T-helper 1 cell (primary cell): ENCODE measurements around the gene DSCAM.
"Not testable (repeated sequence)": the region's sequence is repeated elsewhere in the genome, so short reads cannot be mapped to it uniquely, and the experiment has no call there.

Source experiments
- DNase-seq, 5 donors: peaks; one replicate each; pipeline ENCODE4 v3.0.0-alpha.2; 2012 to 2020
- total RNA-seq, 4 donors: gene quantifications; one replicate each; lab custom pipeline; 2026; lab: John Stamatoyannopoulos, UW

Gene DSCAM, protein sequence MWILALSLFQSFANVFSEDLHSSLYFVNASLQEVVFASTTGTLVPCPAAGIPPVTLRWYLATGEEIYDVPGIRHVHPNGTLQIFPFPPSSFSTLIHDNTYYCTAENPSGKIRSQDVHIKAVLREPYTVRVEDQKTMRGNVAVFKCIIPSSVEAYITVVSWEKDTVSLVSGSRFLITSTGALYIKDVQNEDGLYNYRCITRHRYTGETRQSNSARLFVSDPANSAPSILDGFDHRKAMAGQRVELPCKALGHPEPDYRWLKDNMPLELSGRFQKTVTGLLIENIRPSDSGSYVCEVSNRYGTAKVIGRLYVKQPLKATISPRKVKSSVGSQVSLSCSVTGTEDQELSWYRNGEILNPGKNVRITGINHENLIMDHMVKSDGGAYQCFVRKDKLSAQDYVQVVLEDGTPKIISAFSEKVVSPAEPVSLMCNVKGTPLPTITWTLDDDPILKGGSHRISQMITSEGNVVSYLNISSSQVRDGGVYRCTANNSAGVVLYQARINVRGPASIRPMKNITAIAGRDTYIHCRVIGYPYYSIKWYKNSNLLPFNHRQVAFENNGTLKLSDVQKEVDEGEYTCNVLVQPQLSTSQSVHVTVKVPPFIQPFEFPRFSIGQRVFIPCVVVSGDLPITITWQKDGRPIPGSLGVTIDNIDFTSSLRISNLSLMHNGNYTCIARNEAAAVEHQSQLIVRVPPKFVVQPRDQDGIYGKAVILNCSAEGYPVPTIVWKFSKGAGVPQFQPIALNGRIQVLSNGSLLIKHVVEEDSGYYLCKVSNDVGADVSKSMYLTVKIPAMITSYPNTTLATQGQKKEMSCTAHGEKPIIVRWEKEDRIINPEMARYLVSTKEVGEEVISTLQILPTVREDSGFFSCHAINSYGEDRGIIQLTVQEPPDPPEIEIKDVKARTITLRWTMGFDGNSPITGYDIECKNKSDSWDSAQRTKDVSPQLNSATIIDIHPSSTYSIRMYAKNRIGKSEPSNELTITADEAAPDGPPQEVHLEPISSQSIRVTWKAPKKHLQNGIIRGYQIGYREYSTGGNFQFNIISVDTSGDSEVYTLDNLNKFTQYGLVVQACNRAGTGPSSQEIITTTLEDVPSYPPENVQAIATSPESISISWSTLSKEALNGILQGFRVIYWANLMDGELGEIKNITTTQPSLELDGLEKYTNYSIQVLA (N-terminal part only)
- 0 reads per million in 4 donors for total RNA-seq

DNA sequence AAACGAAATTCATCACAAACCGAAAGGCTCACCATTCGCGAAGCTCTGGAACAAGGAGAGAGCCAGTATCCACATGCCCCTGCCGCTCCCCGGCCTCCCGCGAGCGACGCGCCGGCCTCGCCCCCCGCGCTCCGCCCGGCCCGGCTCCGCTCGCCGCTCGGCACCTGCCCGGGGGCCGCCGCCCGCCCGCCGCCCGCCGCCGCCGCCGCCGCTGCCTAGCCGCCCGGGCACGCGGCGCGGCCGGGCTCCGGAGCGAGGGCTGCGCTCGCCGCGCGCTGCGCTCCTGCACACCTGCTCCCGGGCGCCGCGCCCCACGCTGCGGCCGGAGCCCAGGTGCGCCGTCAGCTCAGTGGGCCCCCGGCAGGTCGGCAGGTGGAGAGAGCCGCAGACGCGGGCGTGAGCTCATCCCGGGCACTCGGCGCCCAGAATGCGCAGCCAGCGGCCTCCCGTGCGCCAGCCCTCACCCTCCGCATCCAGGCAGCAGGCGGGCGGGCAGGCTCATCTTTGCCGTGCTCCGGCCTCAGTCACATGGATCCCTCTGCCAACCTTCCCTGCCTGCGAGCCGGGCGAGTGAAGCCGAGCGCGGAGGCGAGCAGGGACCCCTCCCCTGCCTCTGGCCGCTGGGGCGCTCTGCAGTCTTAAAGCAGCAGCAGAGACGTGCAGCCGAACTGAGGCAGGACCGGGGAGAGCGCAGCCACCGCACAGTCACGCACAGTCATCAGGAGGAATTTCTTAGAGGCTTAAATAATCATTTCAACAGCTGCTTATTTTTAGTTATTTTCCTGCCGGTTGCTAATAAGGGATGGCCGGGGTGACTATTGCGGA, at the start of gene DSCAM:
DSCAM (minus strand) TSS at position 572 of the 825 bp plus-strand sequence; CDS start at position 75, 497 bp downstream.
- DNase-seq, result no peak

DNA sequence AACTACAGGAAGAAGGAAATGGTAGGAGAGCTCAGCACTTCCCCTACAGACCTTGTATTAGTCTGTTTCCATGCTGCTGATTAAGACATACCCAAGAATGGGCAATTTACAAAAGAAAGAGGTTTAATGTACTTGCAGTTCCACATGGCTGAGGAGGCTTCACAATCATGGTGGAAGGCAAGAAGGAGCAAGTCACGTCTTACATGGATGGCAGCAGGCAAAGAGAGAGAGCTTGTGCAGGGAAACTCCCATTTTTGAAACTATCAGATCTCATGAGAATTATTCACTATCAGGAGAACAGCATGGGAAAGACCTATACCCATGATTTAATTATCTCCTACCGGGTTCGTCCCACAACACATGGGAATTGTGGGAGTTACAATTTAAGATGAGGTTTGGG, 48.7 kb upstream of the DSCAM start:
- not testable (repeated sequence) for DNase-seq

DNA sequence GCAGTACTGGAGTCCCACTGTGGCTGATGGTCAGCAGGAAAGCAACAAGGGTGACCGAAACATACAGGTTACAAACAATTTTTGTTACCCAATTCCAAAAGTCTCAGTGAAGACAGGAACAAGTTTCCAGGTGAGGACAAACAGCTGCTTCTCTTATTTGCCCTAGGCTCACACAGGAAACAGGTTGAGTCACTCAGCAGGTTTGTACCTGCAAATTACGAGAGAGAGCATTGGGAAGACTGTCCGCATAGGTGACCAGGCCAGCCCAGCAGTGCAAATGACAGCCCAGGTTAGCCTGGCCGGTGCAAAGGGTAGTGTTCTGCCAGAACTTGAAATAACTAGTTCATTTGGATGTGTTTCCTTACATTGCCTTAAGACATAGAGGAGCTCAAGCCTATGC, 40.0 kb upstream of the DSCAM start:
- DNase-seq, result no peak

DNA sequence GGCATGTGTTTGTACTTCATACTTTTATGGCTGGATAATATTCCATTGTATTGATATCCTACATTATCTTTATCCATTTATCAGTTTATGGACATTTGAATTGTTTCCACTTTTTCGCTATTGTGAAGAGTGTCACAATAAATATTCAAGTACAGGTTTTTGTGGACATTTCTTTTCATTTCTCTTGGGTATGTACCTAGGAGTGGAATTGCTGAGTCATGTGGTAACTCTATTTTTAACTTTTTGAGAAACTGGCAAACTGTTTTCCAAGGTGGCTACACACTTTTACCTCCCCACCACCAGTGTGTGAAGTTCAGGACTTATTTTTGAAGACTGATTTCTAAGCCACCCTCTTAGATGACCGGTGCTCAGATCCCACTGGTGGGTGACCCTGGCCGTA, 39.0 kb upstream of the DSCAM start:
- DNase-seq, result no peak

DNA sequence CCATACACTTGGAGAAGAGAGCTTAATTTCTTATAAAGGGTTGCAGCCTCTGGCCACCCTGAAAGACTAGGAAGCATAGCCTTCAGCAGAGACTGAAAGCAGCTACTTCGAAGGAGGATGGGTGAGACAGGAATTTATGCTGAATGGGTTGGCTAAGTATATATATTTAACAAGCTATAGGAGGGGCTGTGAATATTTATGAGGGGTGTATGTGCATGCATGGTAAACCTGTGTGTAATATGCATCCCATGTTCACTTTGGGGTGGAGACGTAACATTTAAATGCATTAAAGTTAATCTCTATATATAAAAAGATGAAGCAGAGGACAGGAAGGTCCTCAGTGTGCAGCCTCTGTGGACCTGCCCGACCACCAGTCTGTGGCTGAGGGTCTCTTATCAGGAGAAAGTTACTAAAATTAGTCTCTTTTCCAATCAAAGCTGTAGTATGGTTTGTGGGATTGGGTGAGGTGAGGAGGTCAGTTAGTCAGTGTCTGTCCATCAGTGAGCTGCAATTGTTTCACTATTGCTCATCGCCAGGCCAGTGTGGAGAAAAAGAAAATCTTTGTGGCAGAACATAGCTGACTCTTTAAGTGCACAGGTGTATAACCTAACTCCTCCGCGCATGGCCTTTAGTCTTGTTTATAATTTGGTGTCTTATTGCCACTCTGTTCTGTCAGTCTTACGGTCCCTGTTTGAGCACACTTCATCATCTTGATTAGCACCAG, 35.4 kb upstream of the DSCAM start:
- DNase-seq, result no peak

DNA sequence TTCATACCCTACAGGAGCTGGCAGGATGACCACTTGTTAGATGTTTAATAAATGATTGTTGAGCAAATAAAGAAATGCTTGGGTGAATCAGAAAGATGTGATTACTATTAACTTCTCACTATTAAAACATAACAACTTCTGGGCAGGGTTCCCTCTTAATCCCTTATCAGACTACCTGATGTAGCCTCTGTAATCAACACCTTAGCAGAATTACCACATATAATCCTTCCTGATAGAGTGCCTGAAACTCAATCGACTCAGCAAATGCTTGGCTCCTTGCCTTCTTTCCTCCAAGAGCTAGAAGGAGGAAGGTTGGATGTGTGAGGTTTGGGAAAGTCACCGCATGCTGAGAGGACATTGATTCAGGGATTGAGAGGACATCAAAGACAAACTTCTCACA, 34.8 kb upstream of the DSCAM start:
- no peak for DNase-seq

DNA sequence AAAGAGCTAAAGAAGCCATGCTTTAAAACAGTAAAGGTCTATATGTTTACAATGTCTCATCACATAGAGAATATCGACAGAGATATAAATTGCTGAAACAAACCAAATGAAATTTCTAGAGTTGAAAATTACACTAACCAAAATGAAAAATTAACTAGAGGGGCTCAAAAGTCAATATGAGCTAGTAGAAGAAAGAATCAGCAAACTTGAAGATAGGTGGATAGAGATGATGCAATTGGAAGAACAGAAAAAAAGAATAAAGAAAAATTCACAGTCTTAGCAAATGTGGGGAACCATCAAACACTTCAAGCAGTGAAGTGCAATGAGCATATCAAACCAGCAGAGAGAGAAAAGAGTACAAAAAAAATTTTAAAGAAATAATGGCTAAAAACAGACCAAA, 24.1 kb upstream of the DSCAM start:
- DNase-seq, result no peak

DNA sequence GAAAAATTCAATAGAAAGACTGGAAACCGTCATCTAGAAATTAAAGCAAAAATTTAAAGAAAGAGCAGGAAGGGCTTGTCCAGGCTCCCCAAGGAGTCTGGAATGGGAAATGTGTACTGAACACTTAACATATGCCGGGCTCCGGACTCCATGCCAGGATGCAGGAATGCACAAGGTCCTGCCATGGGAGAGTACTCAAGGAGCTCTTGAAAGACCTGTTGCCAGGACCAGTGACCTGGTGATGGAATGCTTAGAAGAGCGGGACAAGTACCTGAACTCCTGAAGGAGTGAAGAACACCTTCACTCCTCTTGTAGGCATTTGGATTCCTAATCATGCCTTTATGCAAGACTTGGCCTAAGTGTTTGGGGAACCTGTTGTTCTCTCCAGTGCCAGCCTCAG, 16.9 kb upstream of the DSCAM start:
- no peak for DNase-seq

DNA sequence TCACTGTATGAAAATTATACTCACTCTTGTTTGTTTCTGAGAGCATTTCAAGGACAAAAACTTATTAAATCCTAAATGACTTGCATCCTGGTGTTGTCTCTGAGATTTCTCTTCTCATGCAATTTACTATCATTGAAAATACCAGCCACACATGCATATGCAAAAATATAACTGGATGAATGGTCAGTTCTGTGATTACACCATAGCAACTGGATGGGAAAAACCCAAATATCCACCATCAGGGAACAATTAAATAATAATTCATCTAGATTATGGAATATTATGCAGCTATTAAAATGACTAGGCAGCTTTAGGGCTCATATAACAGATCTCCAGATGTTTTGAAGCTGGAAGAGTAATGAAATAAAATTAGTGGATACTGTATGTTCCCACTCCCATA, 11.6 kb upstream of the DSCAM start:
- DNase-seq, result no peak

DNA sequence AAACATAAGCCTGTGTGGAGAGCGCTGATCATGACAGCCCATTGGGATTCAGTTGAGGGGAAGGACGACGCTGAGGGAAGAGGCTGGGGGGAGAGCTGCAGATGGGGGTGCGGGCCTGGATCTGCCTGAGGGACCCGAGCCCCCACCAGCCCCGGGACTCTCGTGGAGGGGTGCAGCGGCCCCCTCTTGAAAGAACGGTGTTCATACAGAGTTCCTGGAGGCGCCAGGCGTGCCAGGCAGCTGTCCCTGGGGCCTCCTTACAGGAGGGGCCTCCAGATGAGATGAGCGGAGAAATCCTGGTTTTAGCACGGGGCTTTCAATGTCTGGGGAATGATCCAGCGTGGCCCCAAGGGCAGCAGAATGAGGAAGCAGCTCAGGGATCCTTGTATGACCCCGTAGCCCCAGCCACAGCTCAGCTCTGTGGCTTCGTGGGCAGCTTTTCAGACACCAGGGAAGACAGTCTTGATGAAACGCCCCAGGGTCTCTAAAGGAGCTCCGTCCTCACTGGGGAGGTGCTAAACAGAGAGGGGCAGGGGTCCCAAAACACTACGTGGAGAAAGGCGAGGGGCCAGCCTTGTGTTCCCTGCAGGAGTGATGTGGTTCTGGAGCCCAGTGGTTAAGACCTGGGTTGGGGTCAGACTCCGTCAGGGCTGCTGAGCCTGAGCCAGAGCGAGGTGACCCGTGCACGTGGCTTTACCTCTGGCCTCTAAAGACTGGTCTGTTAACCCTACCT, 7.2 kb upstream of the DSCAM start:
- no peak for DNase-seq

DNA sequence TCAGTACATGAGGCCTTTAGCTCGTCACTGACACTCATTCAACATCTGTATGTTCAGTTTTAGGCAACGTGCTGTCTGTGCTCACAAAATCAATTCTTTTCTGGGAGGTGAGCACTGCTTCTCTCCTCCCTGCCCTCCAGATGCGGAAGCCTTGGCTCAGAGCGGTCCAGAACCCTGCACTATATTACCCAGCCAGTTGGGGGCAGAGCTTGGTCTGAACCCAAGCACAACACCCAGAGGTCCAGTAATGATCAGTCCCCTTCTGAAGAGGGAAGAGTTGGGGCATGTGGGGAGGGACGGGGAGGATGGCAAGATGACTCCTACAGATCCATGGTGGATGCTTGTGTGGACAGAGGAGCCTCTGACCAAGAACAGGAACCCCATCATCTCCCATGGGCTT, 5.6 kb upstream of the DSCAM start:
- no peak for DNase-seq

DNA sequence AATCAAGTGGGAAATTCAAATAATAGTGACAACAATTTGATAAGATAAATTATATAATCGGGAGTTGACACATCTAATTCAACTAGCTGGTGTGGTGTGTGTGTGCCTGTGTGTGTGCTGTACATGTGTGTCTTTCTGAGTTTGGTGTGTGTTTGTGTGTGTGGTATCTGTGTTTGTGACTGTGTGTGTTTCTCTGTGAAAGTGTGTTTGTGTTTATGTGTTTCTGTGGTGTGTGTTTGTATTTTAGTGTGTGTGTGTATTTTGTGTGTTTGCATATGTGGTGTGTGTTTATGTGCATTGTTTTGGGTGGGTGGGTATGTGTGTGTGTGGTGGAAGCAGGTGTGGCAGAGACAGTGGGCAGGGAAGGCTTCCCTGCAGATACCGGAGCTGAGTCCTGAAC, 4.8 kb upstream of the DSCAM start:
- DNase-seq, result no peak

DNA sequence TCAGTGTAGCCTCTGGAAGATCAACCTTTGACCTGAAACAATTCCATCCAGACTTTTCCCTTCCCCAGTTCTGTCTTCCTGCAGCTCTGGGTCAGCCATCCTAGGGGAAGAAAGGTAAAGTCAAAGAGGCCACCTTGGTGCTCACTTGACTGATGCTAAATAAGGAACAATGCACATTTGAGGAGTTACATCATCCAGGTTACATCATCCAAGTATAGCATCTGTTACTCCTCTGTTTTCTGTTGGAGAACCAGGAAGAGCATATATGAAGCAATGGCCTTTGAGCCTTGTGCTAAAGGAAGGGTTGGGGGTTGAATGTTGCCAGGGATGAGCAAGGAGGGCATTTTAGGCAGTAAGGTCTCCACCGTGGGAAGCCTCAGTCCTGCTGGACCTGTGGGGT, 3.1 kb upstream of the DSCAM start:
- DNase-seq, result no peak

DNA sequence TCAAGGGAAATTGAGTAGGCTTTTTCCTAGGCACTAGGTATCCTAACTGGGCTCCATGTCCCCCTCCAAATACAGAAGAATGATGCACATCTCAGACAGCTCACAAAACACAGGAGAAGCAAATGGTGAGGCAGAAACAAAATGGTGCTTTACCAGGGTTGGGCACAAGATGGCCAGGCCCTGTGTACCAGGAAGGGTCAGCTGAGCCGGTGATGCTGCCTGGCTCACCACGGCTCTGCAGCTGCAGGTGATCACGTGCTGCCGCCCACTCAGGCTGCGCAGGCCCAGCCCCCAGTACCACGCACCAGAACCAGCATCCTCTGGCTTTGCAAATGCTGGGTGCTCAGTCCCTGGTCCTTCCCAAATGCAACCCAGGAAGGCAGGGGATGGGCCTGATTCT, 993 bp upstream of the DSCAM start:
- no peak for DNase-seq

DNA sequence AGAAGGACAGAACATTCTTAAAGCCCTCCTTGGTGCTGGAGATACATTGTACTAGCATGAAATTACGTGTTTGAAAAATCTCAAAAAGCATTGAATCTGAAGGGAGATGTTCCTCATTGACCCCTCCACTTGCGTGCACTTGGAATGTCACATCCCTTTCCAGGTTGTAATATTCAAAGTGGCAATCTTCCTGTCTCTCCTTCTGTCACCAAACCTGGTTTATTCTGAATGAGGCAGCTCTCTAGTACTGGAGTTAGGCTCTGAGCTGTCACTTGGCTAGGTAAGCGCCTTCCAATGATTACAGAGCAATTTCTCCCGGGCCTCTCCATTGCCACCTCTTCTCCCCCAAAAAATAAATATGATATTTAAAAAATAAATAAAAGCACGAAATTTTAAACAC, 855 bp downstream of the DSCAM start:
- DNase-seq, result no peak

DNA sequence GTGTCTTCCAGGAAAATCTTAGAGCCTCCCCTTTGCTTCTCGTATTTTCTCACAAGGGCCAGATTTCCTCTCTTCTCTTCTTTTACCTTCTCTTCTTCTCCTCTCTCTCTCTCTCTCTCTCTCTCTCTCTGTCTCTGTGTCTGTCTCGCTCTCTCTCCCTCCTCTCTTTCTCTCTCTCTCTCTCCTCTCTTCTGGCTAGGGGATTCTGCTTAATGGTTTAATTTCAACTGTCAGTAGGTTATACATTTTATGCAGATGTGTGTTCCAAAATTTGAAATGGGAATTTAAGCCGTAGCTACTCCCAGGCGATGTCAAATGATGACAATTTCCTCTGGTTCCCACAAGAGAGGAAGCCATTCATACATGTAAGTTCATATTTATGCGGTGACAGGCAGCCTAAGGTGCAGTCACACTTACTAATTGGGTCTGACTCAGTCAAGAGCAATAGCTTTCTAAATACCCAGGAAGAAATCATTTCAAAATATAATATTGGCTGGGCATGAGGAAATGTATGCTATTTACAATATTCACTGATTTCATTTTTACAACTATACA, 1.4 kb downstream of the DSCAM start:
- DNase-seq, result no peak

DNA sequence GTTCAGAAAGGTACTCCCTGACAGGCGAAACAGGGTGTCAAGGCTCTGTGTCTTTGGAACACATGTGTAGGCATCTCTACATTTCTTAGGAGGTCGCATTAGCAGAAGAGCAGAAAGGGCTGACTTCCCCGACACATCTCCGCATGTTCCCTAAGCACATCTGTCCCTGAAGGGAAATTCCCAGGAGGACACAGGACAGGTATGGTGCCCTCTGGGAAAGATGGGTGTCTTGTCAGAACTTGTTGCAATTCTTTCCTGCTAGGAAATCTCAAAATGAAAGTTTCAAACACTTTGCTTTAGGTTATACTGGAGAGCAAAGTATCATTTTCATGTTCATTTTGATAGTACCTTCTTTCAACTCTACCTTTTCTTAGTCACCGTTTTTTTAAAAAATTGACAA, 2.0 kb downstream of the DSCAM start:
- DNase-seq, result no peak

DNA sequence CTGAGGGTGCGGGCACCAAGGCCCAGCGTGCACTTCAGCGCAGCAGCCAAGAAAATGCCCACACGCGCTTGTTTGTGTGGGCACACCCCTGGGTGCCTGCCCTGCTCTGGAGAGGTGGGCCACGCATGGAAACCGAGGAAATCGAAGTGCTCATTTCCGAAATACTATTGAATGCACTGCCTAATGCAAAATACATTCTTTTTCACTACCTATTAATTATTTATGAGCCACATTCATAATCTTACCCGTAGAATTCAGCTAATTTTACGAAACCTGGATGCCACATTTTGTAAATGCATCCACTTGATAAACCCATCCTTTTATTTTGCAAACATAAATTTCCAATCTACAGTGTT, 4.8 kb downstream of the DSCAM start:
- DNase-seq, result no peak

DNA sequence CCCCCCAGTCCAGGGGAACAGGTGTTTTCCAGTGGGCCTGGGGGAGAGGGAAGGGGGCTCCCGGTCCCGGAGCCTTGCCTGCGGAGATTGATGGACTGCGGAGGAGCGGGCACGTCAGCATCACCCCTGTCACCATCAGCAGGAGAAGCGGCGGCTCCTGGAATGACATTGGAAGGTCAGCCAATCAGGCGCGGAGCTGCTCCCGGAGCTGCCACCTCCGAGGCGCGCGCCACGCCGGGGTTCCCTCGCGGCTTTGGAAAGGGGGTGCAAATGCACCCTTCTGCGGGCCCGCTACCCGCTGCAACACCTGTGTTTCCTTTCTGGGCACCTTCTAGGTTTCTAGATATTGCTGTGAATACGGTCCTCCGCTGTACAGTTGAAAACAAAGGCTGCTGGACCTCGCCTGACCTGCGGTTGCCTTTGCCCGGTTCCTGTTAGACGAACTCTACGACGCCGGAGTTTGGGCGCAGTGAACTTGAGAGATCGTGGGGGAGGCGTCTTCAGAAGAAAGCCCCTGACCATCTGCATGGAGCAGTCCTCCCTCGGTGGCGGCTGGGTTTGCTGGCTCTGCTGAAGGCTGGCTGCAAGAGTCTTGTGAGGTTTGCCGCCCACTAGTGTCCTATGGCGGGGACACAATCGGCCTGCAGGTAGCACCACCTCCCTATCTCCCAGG, 5.3 kb downstream of the DSCAM start:
- no peak for DNase-seq
